Upper lobe of left lung (tissue), 6 donors: Measurements from ENCODE around the gene GNAZ. TPM values are rescaled to one million over a fixed set of nuclear protein-coding genes. Genes with fewer than 3 reads are reported as not detected.
"Not testable (repeated sequence)": the region's sequence is repeated elsewhere in the genome, so short reads cannot be mapped to it uniquely, and the experiment has no call there.

Experiments
- ATAC-seq, 2 donors: fragments of 200-7000 bp; cut with Tn5 transposase; one replicate each; pipeline ENCODE4 v1.9.1; 2022; ENCODE audit warnings: mild to moderate bottlenecking in 2 of 2, moderate library complexity in 2 of 2; ENCODE audit not compliant: low FRiP score in 2 of 2
- DNase-seq, 2 donors: peaks; one replicate each; pipeline ENCODE4 v3.0.0-alpha.2; 2019 to 2020
- H3K27ac ChIP-seq, 4 donors: fragments of 200-600 bp; sonication (generic); one replicate each; pipeline ENCODE4 v1.5.1; 2016 to 2019
- H3K27me3 ChIP-seq, 4 donors: fragments of 200-600 bp; sonication (generic); one replicate each; pipeline ENCODE4 v1.5.1; 2017 to 2019
- H3K36me3 ChIP-seq, 4 donors: fragments of 200-600 bp; sonication (generic); one replicate each; pipeline ENCODE4 v1.5.1; 2016 to 2019
- H3K4me1 ChIP-seq, 4 donors: fragments of 200-600 bp; sonication (generic); one replicate each; pipeline ENCODE4 v1.5.1; 2018 to 2019
- H3K4me3 ChIP-seq, 4 donors: fragments of 200-600 bp; sonication (generic); one replicate each; pipeline ENCODE4 v1.5.1; 2017 to 2019; ENCODE audit warnings: mild to moderate bottlenecking in 2 of 4, moderate library complexity in 1 of 4
- H3K9me3 ChIP-seq, 4 donors: fragments of 200-600 bp; sonication (generic); one replicate each; pipeline ENCODE4 v1.5.1; 2018 to 2019
- CTCF ChIP-seq, 6 experiments: fragments of 450-650 bp in 4 of 6; fragments of 200-600 bp in 2 of 6; sonication (generic) in 2 of 6; IDR thresholded peaks; one replicate each; pipeline ENCODE4 v1.5.1; 2016 to 2019; ENCODE audit warnings: antibody characterized with exemption in 6 of 6
- EP300 ChIP-seq, 4 donors: sonication (generic); formaldehyde crosslinking; IDR thresholded peaks; one replicate each; pipeline ENCODE4 v1.5.1; 2017; ENCODE audit warnings: antibody characterized with exemption in 4 of 4, control low read depth in 2 of 4
- POLR2A ChIP-seq, 4 donors: fragments of 450-650 bp; IDR thresholded peaks; one replicate each; pipeline ENCODE4 v1.5.1; 2016 to 2017; ENCODE audit warnings: antibody characterized with exemption in 4 of 4, mild to moderate bottlenecking in 2 of 4
- POLR2AphosphoS5 ChIP-seq, 2 donors: sonication (generic); formaldehyde crosslinking; IDR thresholded peaks; one replicate each; pipeline ENCODE4 v1.5.1; 2017; ENCODE audit warnings: antibody characterized with exemption in 2 of 2
- WGBS, 2 donors: methylation state at CpG; one replicate each; pipeline ENCODE4 v1.1.5; 2017 to 2018; 5-methylcytosine and 5-hydroxymethylcytosine counted together
- total RNA-seq, 6 donors: library from RNA; depleted of rRNA in 4 of 6; stranded (reverse); fragments of >200 nt in 4 of 6; gene quantifications; one replicate each; pipeline versions ENCODE4 v1.1.0 to v1.2.1, GENCODE V29; 2016 to 2021
- donor health status: DM: no; HTN: no; CAD: no; lungs with moderate emphysema.
- donor health status: DM: no; HTN: yes; CAD: no; lungs with severe emphysema.

Gene GNAZ
- total RNA-seq, 6 donors from 2014 or later, result 0.80 to 7.3 (median 2.7) TPM; not detected in 1

- H3K4me3 ChIP-seq, result no peak overlapping the region
- ATAC-seq (no peak), DNase-seq (no peak)
- H3K27me3 ChIP-seq, result no peaks in the 10 kb centered on the region
- no peak overlapping the region for H3K27ac ChIP-seq
- no peaks in the 10 kb centered on the region for H3K36me3 ChIP-seq
- H3K9me3 ChIP-seq, result peaks cover 0 to 14% (median 3%) of the 10 kb centered on the region in 4 donors
- TF ChIP-seq EP300 (IDR thresholded peaks at IDR 0.05) (no peak), POLR2A (IDR thresholded peaks at IDR 0.05) (no peak), CTCF (IDR thresholded peaks at IDR 0.05) (no peak), POLR2AphosphoS5 (IDR thresholded peaks at IDR 0.05) (no peak)
- WGBS, 2 donors, result 45% methylated on average over 2 of the region's 2 CpGs
- no peaks in the 10 kb centered on the region for H3K4me1 ChIP-seq
These were observed 24.9 kb upstream of the GNAZ start for GRCh38 chr22:23045461-23045860.

- Histone ChIP-seq H3K4me3 (no peak overlapping the region), H3K27me3 (no peaks in the 10 kb centered on the region), H3K36me3 (no peaks in the 10 kb centered on the region), H3K4me1 (no peaks in the 10 kb centered on the region), H3K9me3 (peaks cover 0 to 14% (median 3%) of the 10 kb centered on the region in 4 donors), H3K27ac (no peak overlapping the region)
- WGBS, 2 donors, result 81 to 83% methylated on average over 8 of the region's 8 CpGs
- TF ChIP-seq POLR2A (IDR thresholded peaks at IDR 0.05), result no peak
- ATAC-seq (no peak), DNase-seq (no peak)
These were observed 23.1 kb upstream of the GNAZ start for GRCh38 chr22:23047265-23047664.

GRCh38 chr22:23047742-23048141, 22.6 kb upstream of the GNAZ start:
- TF ChIP-seq POLR2AphosphoS5 (IDR thresholded peaks at IDR 0.05) (no peak), EP300 (IDR thresholded peaks at IDR 0.05) (no peak), POLR2A (IDR thresholded peaks at IDR 0.05) (no peak)
- no peaks in the 10 kb centered on the region for H3K4me1 ChIP-seq
- ATAC-seq (no peak), DNase-seq (no peak)
- H3K36me3 ChIP-seq, result no peaks in the 10 kb centered on the region
- 90 to 94% methylated on average over 6 of the region's 6 CpGs for WGBS, 2 donors
- H3K4me3 ChIP-seq, result no peak overlapping the region
- H3K27me3 ChIP-seq, result no peaks in the 10 kb centered on the region
- H3K27ac ChIP-seq, result no peak overlapping the region
- peaks cover 0 to 14% (median 3%) of the 10 kb centered on the region in 4 donors for H3K9me3 ChIP-seq

- not testable (repeated sequence) for ATAC-seq
These were observed 19.8 kb upstream of the GNAZ start for GRCh38 chr22:23050546-23050945.

GRCh38 chr22:23053051-23053707, 17.1 kb upstream of the GNAZ start:
- Histone ChIP-seq H3K27ac (no peak overlapping the region), H3K4me3 (no peak overlapping the region), H3K4me1 (no peaks in the 10 kb centered on the region), H3K9me3 (no peaks in the 10 kb centered on the region), H3K36me3 (no peaks in the 10 kb centered on the region), H3K27me3 (no peaks in the 10 kb centered on the region)
- 42 to 46% methylated on average over 2 to 4 of the region's 5 CpGs for WGBS, 2 donors
- no peak for TF ChIP-seq POLR2A (IDR thresholded peaks at IDR 0.05)
- TF ChIP-seq EP300 (IDR thresholded peaks at IDR 0.05), result no peak
- TF ChIP-seq POLR2AphosphoS5 (IDR thresholded peaks at IDR 0.05), result no peak
- TF ChIP-seq CTCF (IDR thresholded peaks at IDR 0.05), result no peak
- no peak for ATAC-seq
- DNase-seq, result no peak

More at GRCh38 chr22:23050546-23050945, 19.8 kb upstream of the GNAZ start:
- not testable (repeated sequence) for H3K27me3 ChIP-seq, H3K27ac ChIP-seq, H3K4me1 ChIP-seq, DNase-seq, H3K4me3 ChIP-seq, H3K36me3 ChIP-seq
- 67 to 96% methylated on average over 1 of the region's 1 CpG for WGBS, 2 donors
- peaks cover 0 to 14% (median 3%) of the 10 kb centered on the region in 4 donors for H3K9me3 ChIP-seq

- no peaks in the 10 kb centered on the region for H3K9me3 ChIP-seq
- H3K4me1 ChIP-seq, result no peaks in the 10 kb centered on the region
- 93% methylated on average over 8 of the region's 8 CpGs for WGBS, 2 donors
- DNase-seq (peak in 1 of 2 donors; percentile 14), ATAC-seq (no peak)
- H3K4me3 ChIP-seq, result no peak overlapping the region
- no peaks in the 10 kb centered on the region for H3K36me3 ChIP-seq
- H3K27me3 ChIP-seq, result no peaks in the 10 kb centered on the region
- H3K27ac ChIP-seq, result no peak overlapping the region
- TF ChIP-seq POLR2AphosphoS5 (IDR thresholded peaks at IDR 0.05) (no peak), POLR2A (IDR thresholded peaks at IDR 0.05) (no peak), CTCF (IDR thresholded peaks at IDR 0.05) (no peak), EP300 (IDR thresholded peaks at IDR 0.05) (no peak)
These were observed 16.3 kb upstream of the GNAZ start for GRCh38 chr22:23053912-23054530.
